H1 (cell line): ENCODE data around the gene RPL18. TPM values are rescaled to one million over a fixed set of nuclear protein-coding genes. Genes with fewer than 3 reads are reported as not detected.

Experiments
- GTF2F1 ChIP-seq: IDR thresholded peaks from 2 replicates; pipeline ENCODE4 v1.6.1; 2012; ENCODE audit warnings: low read depth, low read length, improper control_type of control experiment, borderline replicate concordance
- polyA plus RNA-seq, 7 experiments: library from polyadenylated mRNA; depleted of rRNA in 3 of 7; stranded (reverse) in 5 of 7; unstranded in 2 of 7; fragments of >200 nt in 5 of 7; fragments of 200-250 nt in 2 of 7; gene quantifications; 1 replicate in 5 of 7; 2 replicates in 1 of 7; 4 replicates in 1 of 7; pipeline versions ENCODE4 v1.2.1 to v1.2.3, GENCODE V29; 2011 to 2013; ENCODE audit warnings: missing spikeins in 2 of 7, mixed read lengths in 2 of 7
- total RNA-seq: library from RNA; stranded (reverse); fragmentation: NEBNext Ultra II Directional; extraction: Animal tissue kit (Norgen Biotek cat#: 25700); gene quantifications from 2 replicates; pipeline ENCODE4 v1.2.1, GENCODE V29; 2021
- TF ChIP-seq, protein P1 (sequence below): fragments of 300-600 bp; sonication (generic); IDR thresholded peaks from 2 replicates; pipeline ENCODE4 v1.7.1; 2012; ENCODE audit warnings: low read length, moderate library complexity, mild to moderate bottlenecking, inconsistent platforms; ENCODE audit not compliant: insufficient replicate concordance

The RPL18 gene
- total and polyA plus RNA-seq, 2 of the 8 experiments (the other 6 are each of a cell fraction or from before 2014, with no cell fraction given): 1,669 to 2,789 TPM

DNA sequence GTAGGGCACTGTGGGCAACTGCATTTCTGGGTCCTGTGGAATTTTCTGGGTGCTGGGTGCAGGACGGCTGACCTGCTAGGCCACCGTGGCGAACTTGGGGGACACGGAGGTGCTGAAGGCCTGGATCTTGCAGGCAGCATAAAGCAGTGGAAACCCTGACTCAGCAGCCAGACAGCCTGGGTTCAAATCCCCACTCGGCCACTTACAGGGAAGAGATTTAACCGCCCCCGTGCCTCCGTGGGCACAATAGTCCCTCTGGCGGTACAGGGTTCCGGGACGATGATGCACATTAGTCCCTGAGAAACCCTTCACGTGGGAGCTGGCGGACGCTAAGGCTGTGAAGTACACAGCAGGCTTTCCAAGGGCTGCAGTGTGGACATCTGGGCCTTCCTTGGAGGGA, 7.1 kb downstream of the RPL18 start (continued):
- TF ChIP-seq, protein P1, sequence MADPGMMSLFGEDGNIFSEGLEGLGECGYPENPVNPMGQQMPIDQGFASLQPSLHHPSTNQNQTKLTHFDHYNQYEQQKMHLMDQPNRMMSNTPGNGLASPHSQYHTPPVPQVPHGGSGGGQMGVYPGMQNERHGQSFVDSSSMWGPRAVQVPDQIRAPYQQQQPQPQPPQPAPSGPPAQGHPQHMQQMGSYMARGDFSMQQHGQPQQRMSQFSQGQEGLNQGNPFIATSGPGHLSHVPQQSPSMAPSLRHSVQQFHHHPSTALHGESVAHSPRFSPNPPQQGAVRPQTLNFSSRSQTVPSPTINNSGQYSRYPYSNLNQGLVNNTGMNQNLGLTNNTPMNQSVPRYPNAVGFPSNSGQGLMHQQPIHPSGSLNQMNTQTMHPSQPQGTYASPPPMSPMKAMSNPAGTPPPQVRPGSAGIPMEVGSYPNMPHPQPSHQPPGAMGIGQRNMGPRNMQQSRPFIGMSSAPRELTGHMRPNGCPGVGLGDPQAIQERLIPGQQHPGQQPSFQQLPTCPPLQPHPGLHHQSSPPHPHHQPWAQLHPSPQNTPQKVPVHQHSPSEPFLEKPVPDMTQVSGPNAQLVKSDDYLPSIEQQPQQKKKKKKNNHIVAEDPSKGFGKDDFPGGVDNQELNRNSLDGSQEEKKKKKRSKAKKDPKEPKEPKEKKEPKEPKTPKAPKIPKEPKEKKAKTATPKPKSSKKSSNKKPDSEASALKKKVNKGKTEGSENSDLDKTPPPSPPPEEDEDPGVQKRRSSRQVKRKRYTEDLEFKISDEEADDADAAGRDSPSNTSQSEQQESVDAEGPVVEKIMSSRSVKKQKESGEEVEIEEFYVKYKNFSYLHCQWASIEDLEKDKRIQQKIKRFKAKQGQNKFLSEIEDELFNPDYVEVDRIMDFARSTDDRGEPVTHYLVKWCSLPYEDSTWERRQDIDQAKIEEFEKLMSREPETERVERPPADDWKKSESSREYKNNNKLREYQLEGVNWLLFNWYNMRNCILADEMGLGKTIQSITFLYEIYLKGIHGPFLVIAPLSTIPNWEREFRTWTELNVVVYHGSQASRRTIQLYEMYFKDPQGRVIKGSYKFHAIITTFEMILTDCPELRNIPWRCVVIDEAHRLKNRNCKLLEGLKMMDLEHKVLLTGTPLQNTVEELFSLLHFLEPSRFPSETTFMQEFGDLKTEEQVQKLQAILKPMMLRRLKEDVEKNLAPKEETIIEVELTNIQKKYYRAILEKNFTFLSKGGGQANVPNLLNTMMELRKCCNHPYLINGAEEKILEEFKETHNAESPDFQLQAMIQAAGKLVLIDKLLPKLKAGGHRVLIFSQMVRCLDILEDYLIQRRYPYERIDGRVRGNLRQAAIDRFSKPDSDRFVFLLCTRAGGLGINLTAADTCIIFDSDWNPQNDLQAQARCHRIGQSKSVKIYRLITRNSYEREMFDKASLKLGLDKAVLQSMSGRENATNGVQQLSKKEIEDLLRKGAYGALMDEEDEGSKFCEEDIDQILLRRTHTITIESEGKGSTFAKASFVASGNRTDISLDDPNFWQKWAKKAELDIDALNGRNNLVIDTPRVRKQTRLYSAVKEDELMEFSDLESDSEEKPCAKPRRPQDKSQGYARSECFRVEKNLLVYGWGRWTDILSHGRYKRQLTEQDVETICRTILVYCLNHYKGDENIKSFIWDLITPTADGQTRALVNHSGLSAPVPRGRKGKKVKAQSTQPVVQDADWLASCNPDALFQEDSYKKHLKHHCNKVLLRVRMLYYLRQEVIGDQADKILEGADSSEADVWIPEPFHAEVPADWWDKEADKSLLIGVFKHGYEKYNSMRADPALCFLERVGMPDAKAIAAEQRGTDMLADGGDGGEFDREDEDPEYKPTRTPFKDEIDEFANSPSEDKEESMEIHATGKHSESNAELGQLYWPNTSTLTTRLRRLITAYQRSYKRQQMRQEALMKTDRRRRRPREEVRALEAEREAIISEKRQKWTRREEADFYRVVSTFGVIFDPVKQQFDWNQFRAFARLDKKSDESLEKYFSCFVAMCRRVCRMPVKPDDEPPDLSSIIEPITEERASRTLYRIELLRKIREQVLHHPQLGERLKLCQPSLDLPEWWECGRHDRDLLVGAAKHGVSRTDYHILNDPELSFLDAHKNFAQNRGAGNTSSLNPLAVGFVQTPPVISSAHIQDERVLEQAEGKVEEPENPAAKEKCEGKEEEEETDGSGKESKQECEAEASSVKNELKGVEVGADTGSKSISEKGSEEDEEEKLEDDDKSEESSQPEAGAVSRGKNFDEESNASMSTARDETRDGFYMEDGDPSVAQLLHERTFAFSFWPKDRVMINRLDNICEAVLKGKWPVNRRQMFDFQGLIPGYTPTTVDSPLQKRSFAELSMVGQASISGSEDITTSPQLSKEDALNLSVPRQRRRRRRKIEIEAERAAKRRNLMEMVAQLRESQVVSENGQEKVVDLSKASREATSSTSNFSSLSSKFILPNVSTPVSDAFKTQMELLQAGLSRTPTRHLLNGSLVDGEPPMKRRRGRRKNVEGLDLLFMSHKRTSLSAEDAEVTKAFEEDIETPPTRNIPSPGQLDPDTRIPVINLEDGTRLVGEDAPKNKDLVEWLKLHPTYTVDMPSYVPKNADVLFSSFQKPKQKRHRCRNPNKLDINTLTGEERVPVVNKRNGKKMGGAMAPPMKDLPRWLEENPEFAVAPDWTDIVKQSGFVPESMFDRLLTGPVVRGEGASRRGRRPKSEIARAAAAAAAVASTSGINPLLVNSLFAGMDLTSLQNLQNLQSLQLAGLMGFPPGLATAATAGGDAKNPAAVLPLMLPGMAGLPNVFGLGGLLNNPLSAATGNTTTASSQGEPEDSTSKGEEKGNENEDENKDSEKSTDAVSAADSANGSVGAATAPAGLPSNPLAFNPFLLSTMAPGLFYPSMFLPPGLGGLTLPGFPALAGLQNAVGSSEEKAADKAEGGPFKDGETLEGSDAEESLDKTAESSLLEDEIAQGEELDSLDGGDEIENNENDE: no peak
- TF ChIP-seq GTF2F1: no peak
